Measurements from ENCODE around the gene MTCL1.

MTCL1 gene

GRCh38 chr18:8810157-8810556, 104.8 kb downstream of the MTCL1 start:
- DNase-seq (ENCODE audit: low spot score): no peak

- peak; percentile 11 for DNase-seq (ENCODE audit: low spot score)
These were observed 105.8 kb downstream of the MTCL1 start for GRCh38 chr18:8811115-8811514.

- no peak for DNase-seq (ENCODE audit: low spot score)
These were observed 107.3 kb downstream of the MTCL1 start for GRCh38 chr18:8812631-8813030.

GRCh38 chr18:8813611-8814010, 108.3 kb downstream of the MTCL1 start:
- DNase-seq (ENCODE audit: low spot score): no peak

DNA sequence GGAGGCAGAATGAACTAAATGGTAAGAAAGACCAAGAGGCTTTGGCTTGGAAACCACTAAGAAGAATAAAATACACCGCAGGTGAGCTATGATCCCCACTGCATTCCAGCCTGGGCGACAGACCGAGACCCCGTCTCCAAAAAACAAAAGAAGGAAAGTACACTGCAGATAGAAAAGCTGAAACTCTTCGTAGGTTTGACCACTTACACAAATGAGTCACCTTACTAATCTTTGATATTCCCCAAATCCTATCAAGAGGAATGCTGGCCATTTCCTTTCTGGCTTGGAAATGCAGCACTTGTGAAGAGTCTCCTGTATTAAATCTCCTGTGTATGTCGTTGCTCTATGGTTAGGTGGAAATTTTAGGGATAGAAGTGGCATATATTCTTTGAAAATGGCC, 108.8 kb downstream of the MTCL1 start:
- no peak for DNase-seq (ENCODE audit: low spot score)

DNA sequence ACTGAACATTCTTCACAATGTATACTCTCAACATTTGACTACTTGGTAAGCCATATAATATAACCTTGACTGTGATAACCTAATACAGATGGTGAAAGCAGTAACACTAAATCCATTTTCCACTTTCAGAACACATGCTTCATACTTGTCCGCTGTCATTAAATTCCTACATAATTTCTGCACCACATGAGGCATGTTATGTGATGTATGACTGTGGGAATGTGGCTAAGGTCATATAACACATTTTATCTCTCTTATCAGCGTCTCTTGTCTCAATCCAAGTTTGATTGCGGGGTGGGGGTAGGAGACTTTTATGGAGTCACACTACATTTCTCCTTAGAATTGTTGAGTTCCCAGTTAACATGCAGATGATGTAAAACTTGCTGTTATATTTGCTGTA, 110.9 kb downstream of the MTCL1 start:
- DNase-seq (ENCODE audit: low spot score): no peak

DNA sequence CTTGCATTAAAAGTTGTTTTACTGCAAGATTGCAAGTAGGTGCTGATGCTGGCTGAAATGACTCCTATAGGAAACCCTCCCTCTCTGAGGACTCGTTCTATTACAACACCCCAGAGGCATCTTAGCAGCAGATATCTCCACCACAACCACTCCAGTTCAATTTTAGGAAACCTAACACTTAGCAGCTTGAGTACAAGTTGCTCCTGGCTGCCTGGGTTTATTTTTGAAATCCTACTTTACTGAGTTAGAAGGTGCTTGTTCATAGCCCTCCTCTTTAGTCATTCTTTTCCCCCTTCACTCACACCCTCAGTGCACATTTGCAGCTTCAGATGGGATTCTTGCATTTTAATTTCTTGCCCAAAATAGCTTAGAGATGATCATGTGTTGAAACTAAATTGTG, 111.5 kb downstream of the MTCL1 start:
- DNase-seq (ENCODE audit: low spot score): no peak

- DNase-seq (ENCODE audit: low spot score): no peak
These were observed 113.6 kb downstream of the MTCL1 start for GRCh38 chr18:8818982-8819381.

GRCh38 chr18:8820396-8821082, 115.2 kb downstream of the MTCL1 start:
- no peak for DNase-seq (ENCODE audit: low spot score)

GRCh38 chr18:8821083-8821465, 115.7 kb downstream of the MTCL1 start:
- DNase-seq (ENCODE audit: low spot score): no peak

- DNase-seq (ENCODE audit: low spot score): no peak
These were observed 116.2 kb downstream of the MTCL1 start for GRCh38 chr18:8821531-8821930.

- DNase-seq (ENCODE audit: low spot score): no peak
These were observed 117.3 kb downstream of the MTCL1 start for GRCh38 chr18:8822643-8823042.

DNA sequence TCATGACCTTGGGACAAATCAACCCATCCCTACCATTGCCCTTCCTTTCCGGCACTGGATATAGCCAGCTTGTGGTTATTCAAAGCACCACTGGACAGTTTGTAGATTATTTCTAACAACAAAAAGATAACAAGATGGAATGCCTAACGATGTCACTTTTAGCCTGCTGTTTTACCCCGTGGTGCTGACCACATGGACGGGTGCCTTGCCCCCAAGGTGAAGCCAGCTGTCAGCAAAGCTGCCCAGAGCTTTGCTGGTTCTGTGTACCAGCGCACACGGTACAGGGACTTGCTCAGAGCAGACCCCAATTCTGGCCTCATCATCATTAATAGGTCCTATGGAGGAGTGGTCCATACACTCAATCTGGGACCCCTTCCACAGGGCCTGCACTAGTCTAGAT, 118.2 kb downstream of the MTCL1 start:
- DNase-seq (ENCODE audit: low spot score): no peak

DNA sequence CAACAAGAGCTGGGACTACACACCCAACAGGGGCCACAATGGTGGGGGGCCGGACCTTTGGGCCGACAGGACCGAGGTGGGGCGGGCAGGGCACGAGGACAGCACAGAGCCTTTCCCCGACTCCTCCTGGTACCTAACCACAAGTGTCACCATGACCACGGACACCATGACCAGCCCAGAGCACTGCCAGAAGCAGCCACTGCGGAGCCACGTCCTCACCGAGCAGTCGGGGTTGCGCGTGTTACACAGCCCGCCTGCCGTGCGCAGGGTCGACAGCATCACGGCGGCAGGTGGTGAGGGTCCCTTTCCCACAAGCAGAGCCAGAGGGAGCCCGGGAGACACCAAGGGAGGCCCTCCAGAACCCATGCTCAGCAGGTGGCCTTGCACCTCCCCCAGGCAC, 119.5 kb downstream of the MTCL1 start:
- DNase-seq (ENCODE audit: low spot score): no peak

- DNase-seq (ENCODE audit: low spot score): no peak
These were observed 119.9 kb downstream of the MTCL1 start for GRCh38 chr18:8825273-8825672.

DNA sequence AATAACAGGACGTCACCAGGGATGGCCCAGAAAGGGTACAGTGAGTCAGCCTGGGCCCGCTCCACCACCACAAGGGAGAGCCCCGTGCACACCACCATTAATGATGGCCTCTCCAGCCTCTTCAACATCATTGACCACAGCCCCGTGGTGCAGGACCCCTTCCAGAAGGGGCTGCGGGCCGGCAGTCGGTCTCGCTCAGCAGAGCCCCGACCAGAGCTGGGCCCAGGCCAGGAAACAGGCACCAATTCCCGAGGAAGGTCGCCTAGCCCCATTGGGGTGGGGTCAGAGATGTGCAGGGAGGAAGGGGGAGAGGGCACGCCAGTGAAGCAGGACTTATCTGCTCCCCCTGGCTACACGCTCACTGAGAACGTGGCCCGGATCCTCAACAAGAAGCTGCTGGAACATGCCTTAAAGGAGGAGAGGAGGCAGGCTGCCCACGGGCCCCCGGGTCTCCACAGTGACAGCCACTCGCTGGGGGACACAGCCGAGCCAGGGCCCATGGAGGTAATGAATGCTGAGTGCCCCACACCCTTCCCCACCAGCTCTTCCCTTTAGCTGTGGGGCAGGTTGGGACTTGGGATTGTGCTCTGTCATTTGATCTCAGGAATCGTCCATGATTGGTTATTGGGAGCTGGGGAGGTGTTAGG, 120.5 kb downstream of the MTCL1 start:
- DNase-seq (ENCODE audit: low spot score): no peak

DNA sequence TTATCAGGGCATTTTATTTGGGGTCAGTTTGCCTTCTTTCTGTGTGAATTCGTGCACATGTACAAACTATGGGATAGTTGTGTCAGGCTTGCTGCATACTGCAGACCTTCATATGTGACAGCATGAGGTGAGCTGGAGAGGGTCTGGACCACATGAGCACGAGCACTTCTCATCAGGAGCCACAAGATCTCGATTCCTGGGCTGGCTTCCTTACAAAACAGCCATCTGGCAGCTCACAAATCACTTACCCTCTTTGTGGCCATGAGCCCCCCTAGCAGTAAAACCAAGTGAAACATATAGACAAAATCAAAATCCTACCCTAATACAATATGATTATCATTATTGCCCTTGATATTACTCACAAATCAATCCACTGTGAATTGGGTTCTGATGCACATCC, 121.2 kb downstream of the MTCL1 start:
- DNase-seq (ENCODE audit: low spot score): no peak

DNA sequence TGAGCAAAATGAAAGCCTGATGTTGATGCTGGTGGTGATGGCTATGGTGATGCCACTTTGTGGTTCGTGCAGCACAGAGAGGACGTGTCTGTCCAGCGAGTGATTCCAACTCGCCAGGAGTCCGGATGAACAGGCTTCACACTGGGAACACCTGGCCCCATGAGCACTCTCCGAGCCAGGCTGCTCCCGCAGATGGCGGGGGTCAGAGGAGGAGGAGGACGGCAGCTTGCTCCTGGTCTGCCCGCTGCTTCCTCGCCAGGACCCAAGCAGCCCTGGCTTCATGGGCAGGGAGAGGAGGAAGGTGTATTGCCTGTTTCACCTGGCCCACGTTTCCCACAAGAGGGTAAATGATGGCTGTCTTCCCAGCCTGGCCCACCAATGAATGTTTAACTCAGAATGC, 121.6 kb downstream of the MTCL1 start:
- no peak for DNase-seq (ENCODE audit: low spot score)

DNA sequence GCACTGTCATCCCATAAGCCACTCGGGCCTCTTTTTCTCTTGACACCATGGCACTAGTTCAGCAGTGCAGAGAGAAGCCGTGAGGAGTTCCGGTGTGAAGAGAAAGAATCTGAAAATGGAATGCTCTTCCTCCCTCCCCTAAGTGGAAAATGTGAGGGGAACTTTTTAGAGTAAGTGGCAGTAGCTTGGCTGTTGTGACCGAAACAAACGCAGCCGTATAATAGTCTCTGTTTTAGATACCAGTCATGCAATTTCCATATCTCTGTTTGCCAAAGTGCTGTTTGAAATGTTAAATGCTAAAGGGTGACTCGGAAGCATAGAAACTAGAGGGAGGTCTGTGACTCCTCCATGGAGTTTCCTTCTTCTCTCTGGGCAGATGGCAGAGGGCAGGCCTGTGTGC, 122.9 kb downstream of the MTCL1 start:
- no peak for DNase-seq (ENCODE audit: low spot score)

DNA sequence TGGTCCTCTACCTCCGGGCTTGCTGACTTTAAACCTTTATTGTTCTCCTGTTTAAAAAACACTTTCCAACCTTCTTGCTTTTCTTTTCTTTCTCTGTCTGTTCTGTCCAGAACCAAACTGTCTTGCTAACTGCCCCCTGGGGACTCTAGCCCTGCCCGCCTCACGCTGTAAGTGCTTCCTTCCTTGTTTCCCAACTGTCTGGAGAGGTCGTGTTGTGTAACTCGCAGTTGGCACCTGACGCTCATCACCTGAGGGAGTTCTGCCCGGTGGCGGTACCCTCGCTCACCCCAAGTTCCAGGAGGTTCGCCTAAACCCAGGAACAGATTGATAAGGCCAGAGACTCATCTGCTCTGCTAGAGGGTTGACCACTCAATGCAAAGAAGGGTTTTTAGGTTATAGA, 123.4 kb downstream of the MTCL1 start:
- DNase-seq (ENCODE audit: low spot score): no peak

- no peak for DNase-seq (ENCODE audit: low spot score)
These were observed 125.0 kb downstream of the MTCL1 start for GRCh38 chr18:8830067-8831060.

DNA sequence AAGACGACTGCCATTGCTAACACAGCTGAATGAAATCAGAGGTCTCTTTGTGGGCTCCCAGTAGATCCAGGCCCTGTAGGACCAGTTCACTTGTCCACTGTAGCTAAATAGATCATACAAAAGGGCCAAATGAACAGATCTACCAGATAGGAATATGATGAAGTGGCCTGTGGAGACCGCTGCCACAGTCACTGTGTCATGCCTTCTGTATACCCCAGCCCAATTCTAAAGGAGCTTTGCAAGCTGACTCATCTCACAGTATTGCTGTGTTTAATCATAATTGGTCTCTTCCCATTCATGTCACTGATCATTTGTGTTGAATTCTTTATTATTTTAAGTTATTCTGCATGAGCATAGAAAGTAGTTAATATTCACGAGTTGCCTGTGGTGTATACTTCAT, 125.8 kb downstream of the MTCL1 start:
- DNase-seq (ENCODE audit: low spot score): no peak

DNA sequence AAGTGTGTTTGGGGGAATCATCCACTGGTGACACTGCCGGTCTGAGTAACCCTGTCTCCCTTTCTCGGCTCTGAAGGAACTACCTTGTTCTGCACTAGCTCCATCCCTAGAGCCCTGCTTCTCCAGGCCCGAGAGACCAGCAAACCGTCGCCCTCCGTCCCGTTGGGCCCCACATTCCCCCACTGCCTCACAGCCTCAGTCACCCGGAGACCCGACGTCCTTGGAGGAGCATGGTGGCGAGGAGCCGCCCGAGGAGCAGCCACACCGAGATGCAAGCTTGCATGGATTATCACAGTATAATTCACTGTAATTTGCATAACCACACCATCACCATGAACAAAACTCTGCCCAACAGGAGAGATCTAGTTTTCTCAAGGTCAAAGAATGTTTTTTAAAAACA, 126.2 kb downstream of the MTCL1 start:
- DNase-seq (ENCODE audit: low spot score): no peak

All from CD4-positive, alpha-beta T cell treated with Interleukin-6 at 100 ng/mL for 8 hours (primary cell).